GM04504 (cell line): ENCODE data around the gene DHX58.

ENCODE experiments used
- DNase-seq: peaks from one replicate; pipeline ENCODE4 v3.0.0-alpha.2; 2012; ENCODE audit warnings: low read depth

The DHX58 gene

GRCh38 chr17:42129109-42129837, 16.8 kb upstream of the DHX58 start:
- no peak for DNase-seq

- DNase-seq: no peak
Measured at GRCh38 chr17:42127414-42127813, 14.9 kb upstream of the DHX58 start.

- no peak for DNase-seq
Measured at GRCh38 chr17:42126836-42127235, 14.3 kb upstream of the DHX58 start.

GRCh38 chr17:42125565-42125964, 13.1 kb upstream of the DHX58 start:
- DNase-seq: no peak

- no peak for DNase-seq
Measured at GRCh38 chr17:42124256-42124655, 11.7 kb upstream of the DHX58 start.

GRCh38 chr17:42122371-42123303, 10.1 kb upstream of the DHX58 start, which contains the start of gene HSPB9:
TSS of gene HSPB9 (plus strand) at chr17:42122804. CDS start at chr17:42122851, 47 bp downstream.
- DNase-seq: no peak

GRCh38 chr17:42120770-42121769, 8.6 kb upstream of the DHX58 start, which contains the start of gene KAT2A:
TSS of gene KAT2A (minus strand) at chr17:42121367. CDS start at chr17:42121304, 63 bp downstream.
- peak; percentile 61 for DNase-seq

GRCh38 chr17:42120161-42120769, 7.8 kb upstream of the DHX58 start:
- DNase-seq: no peak

- no peak for DNase-seq
Measured at GRCh38 chr17:42119301-42119700, 6.8 kb upstream of the DHX58 start.

- DNase-seq: no peak
Measured at GRCh38 chr17:42118545-42118944, 6.0 kb upstream of the DHX58 start.

GRCh38 chr17:42118126-42118510, 5.6 kb upstream of the DHX58 start:
- no peak for DNase-seq

GRCh38 chr17:42117397-42118125, 5.0 kb upstream of the DHX58 start:
- DNase-seq: no peak

GRCh38 chr17:42116705-42117396, 4.3 kb upstream of the DHX58 start:
- peak; percentile 47 for DNase-seq

- no peak for DNase-seq
Measured at GRCh38 chr17:42114118-42114517, 1.6 kb upstream of the DHX58 start.

- DNase-seq: no peak
Measured at GRCh38 chr17:42113293-42114069, 967 bp upstream of the DHX58 start.

GRCh38 chr17:42111871-42112551, 503 bp downstream of the DHX58 start:
- peak; percentile 38 for DNase-seq

GRCh38 chr17:42111265-42111636, 1.3 kb downstream of the DHX58 start:
- no peak for DNase-seq
